Breast epithelium (tissue), 3 donors: ENCODE results near the gene ASCC1.

Source experiments
- CTCF ChIP-seq, 3 donors: fragments of 450-650 bp; IDR thresholded peaks; one replicate each; pipeline ENCODE4 v1.5.1; 2016 to 2017; ENCODE audit warnings: antibody characterized with exemption in 3 of 3, mild to moderate bottlenecking in 3 of 3, moderate library complexity in 3 of 3
- POLR2A ChIP-seq: fragments of 450-650 bp; IDR thresholded peaks from one replicate; pipeline ENCODE4 v1.6.1; 2016; ENCODE audit warnings: antibody characterized with exemption, mild to moderate bottlenecking, moderate library complexity

- TF ChIP-seq CTCF (IDR thresholded peaks at IDR 0.05) = no peak
- TF ChIP-seq POLR2A = no peak
Measured at GRCh38 chr10:72156223-72156622, 59.9 kb downstream of the ASCC1 start.
